GM21619 (cell line): ENCODE results near the gene SERPINH1.

Source experiments
- ATAC-seq: cut with Tn5 transposase; IDR thresholded peaks from one replicate; pipeline ENCODE4 v1.9.1; 2021; ENCODE audit not compliant: unreplicated experiment

The SERPINH1 gene

GRCh38 chr11:75594211-75594610, 32.2 kb downstream of the SERPINH1 start:
- ATAC-seq = no peak

- no peak for ATAC-seq
Observed at GRCh38 chr11:75595429-75595828, 33.4 kb downstream of the SERPINH1 start.

DNA sequence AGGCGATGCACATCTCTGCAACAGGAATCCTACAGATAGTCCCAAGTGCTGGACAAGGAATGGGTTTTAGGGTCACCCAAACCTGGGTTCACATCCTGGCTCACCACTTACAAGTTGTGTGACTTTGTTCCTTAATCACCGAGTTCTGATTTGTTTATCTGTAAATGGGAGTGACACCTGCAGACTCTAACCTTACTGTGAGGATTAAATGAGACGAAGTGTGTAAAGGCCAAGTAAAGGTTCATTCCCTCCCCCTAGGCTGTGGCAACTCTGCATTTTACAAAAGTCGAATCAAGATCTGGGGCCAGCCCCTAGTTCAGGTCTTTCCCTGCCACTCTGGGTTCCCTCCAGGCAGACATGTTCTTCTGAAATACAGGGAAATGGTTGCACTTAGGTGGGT, 34.9 kb downstream of the SERPINH1 start:
- no peak for ATAC-seq

DNA sequence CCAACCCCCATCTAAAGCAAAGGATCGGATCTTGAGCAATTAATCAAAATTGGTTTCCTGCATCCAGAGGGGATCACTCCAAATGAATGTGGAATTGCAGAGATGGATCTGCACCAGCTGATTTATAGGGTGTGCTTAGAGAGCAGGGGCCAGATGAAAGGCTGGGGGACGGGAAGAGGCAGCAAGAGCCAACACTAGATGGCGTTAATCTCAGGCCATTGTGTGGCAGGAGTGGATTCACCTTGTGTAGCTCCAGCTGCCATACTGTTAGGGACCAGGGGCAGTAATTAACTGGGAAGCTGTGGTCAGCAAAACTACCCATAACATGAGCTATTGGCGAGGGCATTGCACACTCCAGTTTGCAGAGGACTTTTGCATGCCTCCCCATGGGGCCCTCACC, 35.6 kb downstream of the SERPINH1 start:
- ATAC-seq = no peak

DNA sequence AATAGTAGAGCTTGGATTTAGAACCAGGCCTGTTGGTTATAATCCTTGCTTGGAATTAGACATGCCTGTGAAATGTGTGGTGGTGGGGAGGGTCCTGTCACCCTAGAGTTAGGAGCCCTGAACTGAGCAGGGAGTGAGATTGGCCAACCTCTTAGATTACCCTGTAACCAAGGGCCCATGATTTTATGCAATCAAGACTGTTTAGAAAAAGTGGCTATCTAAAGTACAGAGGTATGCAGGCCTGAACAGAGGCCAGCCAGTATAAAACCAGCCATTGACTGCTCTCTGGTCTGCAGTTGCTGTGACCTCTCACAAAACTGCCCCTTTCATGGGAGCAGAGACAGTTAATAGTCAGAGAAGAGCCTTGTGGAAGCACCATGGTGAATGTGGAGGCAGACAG, 36.2 kb downstream of the SERPINH1 start:
- ATAC-seq = no peak

- no peak for ATAC-seq
Observed at GRCh38 chr11:75598900-75599299, 36.8 kb downstream of the SERPINH1 start.

DNA sequence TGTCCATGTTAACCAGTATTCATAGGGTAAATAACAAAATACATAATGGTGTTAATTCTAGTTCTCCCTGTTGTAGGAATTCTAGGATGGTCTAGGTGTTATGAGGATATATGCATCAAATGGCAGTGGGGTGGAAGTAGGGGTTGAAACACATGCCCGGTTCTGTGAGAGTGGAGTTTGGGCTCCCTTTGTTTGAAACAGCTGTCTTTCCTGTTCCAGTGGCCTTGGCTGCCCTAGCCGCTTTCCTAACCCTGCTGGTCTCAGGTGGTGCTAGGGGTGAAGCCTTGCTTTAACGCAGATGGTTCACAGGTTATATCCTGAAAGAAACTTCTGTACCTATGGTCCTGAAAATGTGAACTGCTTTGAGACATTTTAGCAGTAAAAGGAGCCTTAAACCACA, 38.3 kb downstream of the SERPINH1 start:
- ATAC-seq = no peak

DNA sequence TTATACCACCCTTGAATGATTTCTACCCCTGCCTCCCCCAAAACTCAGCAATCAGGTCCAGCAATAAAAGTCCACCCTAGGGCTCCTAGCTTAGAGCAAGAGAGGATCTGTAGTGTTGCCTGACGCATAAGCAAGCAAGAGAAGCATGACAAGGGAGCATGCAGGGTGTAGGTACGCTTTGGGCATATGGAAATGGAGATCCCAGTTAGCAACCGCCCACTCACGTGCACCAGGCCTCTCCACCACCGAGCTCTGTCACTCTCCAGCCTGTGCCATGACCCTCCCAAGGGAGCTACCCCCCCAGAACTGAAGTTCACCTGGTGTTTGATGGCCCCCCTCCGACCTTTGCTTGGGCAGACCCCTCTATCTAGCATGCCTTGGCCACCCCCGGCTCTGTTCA, 39.4 kb downstream of the SERPINH1 start:
- no peak for ATAC-seq

- no peak for ATAC-seq
Observed at GRCh38 chr11:75602951-75603350, 40.9 kb downstream of the SERPINH1 start.

GRCh38 chr11:75603791-75604736, 42.0 kb downstream of the SERPINH1 start:
- no peak for ATAC-seq

DNA sequence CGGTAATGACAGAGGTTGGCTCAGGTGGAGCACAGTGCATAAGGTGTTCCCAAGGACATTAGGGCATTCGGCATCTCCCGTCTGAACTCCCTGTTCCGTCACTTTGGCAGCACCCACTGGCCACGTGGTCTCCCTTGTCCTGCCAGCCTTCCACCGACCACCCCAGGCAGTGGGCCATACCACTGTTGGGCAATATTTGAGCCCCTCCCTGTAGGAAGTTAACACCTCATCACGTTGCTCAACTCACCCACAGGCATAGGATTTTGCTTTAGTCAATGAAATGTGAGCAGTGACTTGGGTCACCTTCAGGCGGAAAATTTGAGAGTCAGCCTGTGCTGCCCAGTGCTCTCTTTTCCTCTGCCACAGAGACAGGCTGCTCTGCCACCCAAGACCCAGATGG, 44.0 kb downstream of the SERPINH1 start:
- no peak for ATAC-seq

DNA sequence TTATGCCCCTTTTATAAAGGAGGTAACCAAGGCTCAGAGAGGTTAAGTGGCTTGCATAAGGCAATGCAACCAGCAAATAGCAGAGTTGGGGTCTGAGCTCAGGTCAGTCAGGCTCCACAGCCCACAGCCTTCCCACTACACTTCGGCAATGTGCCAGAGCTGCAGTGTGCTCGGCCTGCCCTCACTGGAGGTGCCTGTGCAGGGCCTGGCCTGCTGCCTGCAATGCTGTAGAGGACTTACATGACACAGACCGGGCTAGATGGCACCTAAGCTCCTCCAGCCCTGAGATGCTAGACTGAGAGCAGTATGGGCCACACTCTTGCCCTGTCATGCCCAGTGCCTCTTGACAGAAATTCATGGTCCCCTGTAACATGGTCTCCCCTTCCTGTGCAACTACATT, 49.8 kb downstream of the SERPINH1 start:
- ATAC-seq = no peak

DNA sequence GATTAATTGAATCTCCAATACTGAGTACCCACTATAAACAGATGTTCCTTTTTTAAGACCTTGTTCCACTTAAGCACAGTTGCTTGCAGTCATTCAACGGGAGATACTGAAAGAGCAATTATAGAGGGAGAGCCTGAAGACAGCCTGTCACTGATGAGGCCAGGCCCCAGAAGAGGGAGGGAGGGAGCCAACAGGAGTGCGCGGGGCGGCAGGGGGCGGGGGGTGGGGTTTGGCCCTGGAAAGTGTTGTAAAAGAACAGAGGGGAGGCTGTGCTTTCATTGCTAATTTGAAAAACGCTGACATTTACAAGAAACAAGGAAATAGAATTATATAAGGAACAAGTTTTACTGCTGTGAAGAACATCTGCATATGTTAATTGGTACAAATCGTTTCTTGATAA, 53.7 kb downstream of the SERPINH1 start:
- no peak for ATAC-seq

DNA sequence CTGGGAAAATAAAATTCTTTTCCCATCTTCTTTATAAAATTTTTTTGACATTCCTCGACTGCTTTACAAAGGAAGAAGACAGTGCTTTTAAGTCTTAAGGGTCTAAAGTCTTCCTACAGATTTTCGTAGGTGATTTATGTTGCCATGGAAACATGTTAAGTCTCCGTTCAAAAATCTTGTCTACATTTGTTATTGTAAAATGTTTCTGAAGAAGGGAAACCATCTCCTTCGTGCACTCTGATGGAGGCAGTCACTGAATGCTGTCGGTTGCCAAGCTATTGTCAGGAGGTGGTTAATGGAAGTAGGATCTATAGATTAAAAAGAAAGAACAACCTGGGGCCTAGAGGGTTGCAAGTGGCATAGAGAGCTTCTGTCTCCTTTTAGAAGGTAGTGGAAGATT, 54.2 kb downstream of the SERPINH1 start:
- no peak for ATAC-seq
